HG02623 (cell line): ENCODE results near the gene PHF2.

Experiments
- ATAC-seq: cut with Tn5 transposase; IDR thresholded peaks from one replicate; pipeline ENCODE4 v1.9.1; 2021; ENCODE audit warnings: moderate library complexity; ENCODE audit not compliant: unreplicated experiment

The PHF2 gene

GRCh38 chr9:93624431-93624834 lies 48.0 kb downstream of the PHF2 start:
- no peak for ATAC-seq

DNA sequence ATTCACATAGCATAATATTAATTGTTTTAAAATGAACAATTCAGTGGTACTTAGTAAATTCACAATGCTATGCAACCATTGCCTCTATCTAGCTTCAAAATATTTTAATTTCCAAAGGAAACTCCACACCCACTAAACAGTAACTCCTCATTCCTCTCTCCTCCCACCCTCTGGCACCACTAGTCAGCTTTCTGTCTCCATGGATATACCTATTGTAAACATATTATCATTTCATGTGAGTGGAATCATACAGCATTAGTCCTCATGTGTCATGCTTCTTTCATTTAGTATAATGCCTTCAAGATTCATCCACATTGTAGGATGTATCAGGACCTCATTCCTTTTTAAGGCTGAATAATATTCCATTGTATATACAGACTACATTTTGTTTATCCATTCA lies 48.6 kb downstream of the PHF2 start:
- no peak for ATAC-seq

GRCh38 chr9:93629920-93630319 lies 53.5 kb downstream of the PHF2 start:
- ATAC-seq = no peak

- ATAC-seq = no peak
These were observed 54.5 kb downstream of the PHF2 start for GRCh38 chr9:93630806-93631411.

DNA sequence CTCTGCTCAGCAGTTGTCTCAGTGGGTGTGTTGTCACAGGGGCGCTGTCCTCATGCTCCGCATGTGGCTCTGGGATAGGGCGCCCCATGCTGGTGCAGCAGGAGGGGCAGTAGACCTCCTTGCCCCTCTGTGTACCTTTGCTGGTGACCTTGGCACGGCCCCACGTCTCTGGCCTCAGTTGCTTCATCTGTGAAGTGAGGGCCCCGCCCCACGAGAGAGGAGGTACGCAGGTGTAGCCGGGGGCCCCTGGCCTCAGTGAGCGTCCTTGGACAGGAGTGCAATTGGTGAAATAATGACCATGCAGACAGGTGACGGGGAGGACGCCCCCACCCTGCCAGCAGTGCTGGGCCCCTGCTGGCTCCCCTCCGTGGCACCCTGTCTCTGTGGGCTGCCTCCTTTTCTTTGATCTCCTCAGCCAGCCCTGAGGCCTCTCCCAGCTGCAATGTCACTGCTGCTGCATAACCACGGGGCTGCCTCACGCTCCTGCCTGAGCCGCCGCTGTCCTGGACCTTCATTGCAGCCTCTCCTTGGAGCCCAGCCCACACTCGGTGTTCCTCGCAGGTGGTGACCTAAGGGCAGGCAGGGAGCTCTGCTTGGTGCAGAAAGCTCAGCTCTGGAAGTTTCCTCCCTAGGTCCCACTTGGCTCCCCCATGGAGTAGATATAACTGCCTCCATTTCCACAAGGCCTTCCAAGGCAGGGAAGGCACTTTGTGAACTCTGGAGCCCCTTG lies 57.3 kb downstream of the PHF2 start:
- ATAC-seq = no peak

GRCh38 chr9:93634311-93635185 lies 58.2 kb downstream of the PHF2 start:
- ATAC-seq = no peak

- ATAC-seq = no peak
These were observed 59.1 kb downstream of the PHF2 start for GRCh38 chr9:93635186-93636107.

DNA sequence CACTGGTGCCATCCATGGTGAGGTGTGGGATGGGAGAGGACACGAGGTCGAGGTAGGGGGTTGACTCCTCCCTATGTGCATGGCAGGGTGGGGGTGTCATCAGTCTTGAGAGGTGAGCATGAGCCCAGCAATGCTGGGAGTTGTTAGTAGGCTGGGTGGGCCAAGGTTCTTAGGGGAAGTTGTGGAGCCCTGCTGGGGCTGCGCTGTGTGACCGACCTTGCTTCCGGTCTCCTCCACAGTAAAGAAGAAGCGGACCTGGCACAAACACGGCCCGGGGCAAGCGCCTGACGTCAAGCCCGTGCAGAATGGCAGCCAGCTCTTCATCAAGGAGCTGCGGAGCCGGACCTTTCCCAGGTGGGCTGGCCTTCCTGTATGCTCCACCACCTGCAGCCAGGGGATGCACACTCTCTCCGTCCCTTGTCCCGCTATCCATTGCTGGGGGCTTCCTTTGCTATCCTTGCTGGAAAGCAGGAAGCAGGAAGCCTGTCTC lies 59.8 kb downstream of the PHF2 start:
- ATAC-seq = no peak

GRCh38 chr9:93636667-93637066 lies 60.3 kb downstream of the PHF2 start:
- no peak for ATAC-seq

DNA sequence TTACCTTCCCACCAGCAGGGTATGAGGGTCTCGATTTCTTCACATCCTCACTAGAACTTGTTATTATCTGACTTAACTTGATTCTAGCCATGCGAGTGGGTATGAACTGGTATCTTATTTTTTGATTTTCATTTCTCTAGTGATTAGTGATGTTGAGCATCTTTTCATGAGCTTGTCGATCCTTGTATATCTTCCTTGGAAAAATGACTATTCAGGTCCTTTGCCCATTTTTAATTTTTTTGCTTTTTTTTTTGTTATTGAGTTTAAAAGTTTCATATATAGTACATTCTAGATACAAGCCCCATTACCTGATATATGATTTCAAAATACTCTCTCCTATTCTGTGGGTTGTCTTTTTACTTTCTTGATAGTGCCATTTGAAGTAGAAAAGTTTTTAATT lies 61.5 kb downstream of the PHF2 start:
- no peak for ATAC-seq

DNA sequence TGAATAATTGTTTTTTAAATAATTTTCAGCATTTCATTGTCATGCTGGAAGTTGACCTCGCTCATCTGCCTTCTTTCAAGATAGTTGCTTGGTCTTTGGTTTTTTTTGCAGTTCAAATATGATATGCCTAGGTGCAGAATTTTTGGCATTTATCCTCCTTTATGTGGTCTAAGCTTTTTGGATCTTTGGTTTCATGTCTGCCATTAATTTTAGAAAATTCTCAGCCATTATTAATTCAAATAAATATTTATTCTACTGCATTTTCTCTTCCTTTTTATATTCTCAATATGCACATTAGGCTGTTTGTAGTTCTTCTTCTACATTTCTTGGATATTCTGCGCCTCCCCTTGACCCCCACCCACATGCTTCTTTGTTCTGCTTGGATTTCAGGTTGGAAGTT lies 63.6 kb downstream of the PHF2 start:
- no peak for ATAC-seq

DNA sequence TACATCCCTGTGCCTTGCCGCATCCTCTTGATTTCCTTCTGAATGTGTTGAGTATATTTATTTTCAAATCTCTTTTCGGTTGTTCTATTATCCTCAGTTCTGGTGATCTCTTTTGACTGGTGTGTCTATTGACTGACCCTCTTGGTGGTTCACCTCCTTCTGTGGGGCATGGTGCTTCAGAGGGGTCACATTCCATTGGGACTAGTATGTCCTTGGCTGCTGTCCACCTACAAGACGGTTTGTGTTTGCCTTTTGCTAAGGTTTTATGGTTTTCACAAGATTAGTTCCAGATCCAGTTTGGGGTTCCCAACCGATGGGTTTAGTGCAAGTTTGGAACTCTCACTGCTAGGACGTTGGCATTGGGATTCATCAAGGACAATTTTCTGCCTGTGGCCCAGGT lies 66.6 kb downstream of the PHF2 start:
- ATAC-seq = no peak

DNA sequence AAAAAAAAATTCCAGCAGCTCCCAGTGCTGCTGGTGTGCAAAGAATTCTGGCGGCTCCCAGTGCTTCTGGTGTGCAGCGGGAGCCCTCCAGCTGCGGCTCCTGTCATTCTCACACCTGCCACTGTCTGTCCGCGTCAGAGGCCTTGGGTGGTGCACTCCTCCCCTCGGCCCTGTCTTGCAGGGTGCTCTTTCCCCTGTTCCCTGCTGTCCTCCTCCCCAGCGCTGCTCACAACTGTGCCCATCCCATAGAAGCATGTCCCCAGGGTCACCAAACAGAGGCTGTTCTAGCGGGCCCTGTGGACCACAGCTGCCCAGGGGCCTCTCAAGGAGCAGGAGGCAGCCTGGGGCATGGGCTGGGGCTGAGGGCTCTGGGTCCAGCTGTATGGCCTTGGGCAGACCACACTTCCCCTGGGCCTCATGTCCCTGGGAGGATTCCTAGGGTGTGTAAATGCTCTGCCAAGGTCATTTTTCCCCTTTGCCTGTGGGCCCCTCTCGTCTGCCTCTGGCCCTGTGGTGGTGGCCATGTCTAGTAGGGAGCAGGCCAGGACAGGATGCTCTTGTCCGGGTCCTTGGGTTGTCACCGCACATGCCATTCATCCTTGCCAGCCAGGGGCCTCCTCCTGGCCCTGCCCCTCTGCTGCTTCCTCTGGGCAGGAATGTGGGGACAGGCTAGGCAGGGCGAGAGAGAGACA lies 68.2 kb downstream of the PHF2 start:
- no peak for ATAC-seq

DNA sequence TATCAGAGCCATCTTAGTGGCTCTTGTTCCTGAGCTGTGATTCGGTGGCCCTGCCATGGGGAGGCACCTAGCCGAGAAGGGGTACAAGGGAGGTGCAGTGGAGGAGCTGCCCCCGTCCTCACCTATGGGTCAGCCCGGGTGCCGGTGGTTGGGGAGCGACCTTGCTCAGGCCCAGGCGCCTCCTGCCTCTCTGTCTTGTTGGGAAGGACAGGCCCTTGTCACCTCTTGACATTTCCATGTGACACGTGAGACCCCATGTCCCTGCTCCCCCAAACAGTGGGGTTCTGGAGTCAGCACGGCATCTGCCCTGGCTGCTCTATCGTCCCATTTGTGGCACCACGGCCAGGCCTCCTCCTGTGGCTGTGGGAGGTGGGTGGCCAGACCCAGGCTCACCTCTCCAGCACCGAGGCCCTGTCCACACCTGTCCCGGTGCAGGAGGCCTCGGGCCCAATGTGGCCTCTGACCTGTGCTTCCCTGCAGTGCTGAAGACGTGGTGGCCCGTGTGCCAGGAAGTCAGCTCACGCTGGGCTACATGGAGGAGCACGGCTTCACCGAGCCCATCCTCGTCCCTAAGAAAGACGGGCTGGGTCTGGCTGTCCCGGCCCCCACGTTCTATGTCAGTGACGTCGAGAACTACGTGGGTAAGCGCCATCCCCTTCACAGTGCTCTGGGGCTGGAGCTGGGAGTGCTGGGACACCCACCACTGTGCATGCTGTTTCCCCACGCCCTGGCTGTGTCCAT lies 68.9 kb downstream of the PHF2 start:
- ATAC-seq = no peak

- no peak for ATAC-seq
These were observed 69.7 kb downstream of the PHF2 start for GRCh38 chr9:93645921-93646639.

DNA sequence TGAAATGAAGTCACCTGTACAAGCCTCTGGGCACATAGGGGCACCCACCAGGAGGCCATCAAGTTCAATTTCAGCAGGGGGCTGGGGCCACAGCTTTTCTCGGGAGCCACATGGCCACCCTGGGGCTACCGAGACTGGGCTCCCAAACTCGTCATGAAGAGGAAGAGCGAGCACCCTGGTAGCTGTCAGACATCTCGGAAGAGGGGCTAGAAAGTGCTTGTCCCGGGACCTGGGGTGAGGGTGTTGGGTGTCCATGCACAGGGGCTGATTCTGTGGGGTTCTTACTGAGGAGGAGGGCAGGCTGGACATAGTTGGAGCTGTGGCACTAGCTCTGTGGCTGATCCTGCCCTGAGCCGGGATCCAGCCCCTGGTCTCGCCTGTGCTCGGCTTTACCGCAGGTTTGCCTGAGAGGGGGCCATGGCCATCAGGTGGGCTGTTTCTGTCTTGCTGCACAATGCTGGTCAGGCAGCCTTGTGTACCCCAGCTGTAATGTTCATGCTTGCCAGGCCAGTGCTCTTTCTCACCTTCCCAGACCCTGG lies 70.3 kb downstream of the PHF2 start:
- no peak for ATAC-seq

DNA sequence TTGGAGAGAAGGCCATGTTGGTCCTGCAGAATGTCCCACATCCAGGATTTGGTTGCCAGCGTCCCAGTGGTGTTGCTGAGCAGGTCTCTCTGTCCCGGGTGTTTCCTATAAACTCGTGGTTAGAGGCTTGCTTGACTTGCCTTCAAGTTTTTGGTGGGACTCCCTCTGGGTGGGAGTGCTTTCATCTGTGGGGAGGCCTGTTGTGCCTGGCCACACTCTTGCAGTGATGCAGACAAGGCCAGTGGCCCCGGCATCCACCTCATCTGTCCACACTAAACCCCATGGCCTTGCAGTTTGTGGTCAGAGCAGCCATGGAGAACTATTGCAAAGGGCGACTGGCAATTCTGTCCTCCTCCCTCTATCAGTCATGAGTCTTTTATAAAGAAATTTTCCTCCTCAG lies 71.8 kb downstream of the PHF2 start:
- ATAC-seq = no peak

DNA sequence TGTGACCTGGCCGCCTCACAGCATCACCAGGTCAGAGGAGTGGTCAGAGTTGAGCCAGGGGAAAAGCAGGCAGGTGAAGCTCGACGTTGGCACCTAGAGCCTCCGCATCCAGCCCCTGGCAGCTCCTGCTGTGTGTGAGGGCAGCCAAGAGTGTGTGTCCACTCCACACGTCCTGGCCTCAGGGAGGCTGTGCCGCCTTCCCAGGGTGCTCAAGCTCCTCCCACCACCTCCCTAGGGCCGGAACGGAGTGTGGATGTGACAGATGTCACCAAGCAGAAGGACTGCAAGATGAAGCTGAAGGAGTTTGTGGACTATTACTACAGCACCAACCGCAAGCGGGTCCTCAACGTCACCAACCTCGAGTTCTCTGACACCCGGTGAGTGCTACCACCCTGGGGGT lies 72.5 kb downstream of the PHF2 start:
- no peak for ATAC-seq
